ENCODE data around the gene LARP1. TPM values are rescaled to one million over a fixed set of nuclear protein-coding genes. Genes with fewer than 3 reads are reported as not detected.
"Not testable (repeated sequence)": the region's sequence is repeated elsewhere in the genome, so short reads cannot be mapped to it uniquely, and the experiment has no call there.

The LARP1 gene
- total and polyA plus RNA-seq, 9 of the 15 experiments (the other 6 are each of a cell fraction or from before 2014, with no cell fraction given): 22.6 to 300 (median 92.0) TPM

DNA sequence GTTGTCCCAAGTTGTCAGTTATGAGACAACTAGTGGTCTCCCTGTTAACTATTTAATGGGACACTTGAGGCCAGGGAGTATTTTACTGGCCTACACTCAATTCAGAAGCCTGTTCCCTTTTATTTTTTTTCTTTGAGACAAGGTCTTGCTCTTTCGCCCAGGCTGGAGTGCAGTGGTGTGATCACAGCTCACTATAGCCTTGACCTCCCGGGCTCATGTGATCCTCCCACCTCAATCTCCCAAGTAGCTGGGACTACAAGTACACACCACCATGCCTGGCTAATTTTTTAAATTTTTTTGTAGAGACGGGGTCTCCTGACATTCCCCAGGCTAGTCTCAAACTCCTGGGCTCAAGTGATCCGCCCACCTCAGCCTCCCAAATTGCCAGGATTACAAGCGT, 67.7 kb downstream of the LARP1 start:
- FAIRE-seq; in situ Hi-C loops (cut with MboI): not testable (repeated sequence)
- POLR2A ChIA-PET: interaction anchor here (0.6 to 1.1 kb wide), 2 partner anchors 18 to 206 kb away, joined by 3 to 5 read pairs; no protein-coding TSS in a partner anchor

DNA sequence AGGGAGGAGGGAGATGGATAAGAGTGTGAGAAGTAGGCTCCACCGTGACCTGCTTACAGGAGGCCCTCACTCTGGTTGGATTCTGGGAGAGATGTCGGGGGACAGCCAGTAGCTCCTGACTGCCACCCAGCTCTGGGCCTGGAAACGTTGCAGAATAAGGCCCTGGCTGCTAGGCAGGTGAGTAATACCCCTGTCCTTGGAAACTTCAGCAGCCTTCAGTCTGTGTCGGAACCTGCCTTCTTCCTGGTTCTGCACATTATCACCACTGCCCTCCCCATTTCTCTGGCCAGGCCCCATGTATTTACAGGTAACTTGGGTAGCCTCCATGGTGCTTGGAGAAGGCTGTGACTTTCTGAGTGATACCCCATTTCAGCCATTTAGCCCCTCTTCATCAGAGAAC, 68.4 kb downstream of the LARP1 start:
- WGBS (ENCODE audit: insufficient coverage, low coverage, missing lambda C conversion rate): 84% methylated on average over 4 of the region's 4 CpGs
- POLR2A ChIA-PET: interaction anchor here (0.6 kb wide), 1 partner anchor 33 kb away, joined by 5 read pairs; no protein-coding TSS in a partner anchor

More for the DNA sequence above, 67.7 kb downstream of the LARP1 start:
- Histone ChIP-seq H3K36me3 (ENCODE audit: control insufficient read depth, insufficient read depth, low read length) (peaks cover 77% of the 10 kb centered on the region), H3K4me1 (replicated peaks in 1 of 2; ENCODE audit: control insufficient read depth in 2 of 2, insufficient read depth in 2 of 2, low read length in 2 of 2) (peaks cover 10 to 14% of the 10 kb centered on the region in 2 experiments)
- H3K4me2 ChIP-seq (ENCODE audit: insufficient read depth, low read length); H3K9ac ChIP-seq (ENCODE audit: insufficient read depth in 1 of 2, low read depth in 2 of 2, low read length in 2 of 2); H4K20me1 ChIP-seq (replicated peaks; ENCODE audit: control insufficient read depth, insufficient read depth, low read length); H3K27ac ChIP-seq (ENCODE audit: extremely low read depth, low read depth, low read length); H3K9me1 ChIP-seq (ENCODE audit: control insufficient read depth, insufficient read depth, low read length); H3K27me3 ChIP-seq (ENCODE audit: control insufficient read depth in 2 of 2, insufficient read depth in 2 of 2, low read length in 2 of 2); H3K79me2 ChIP-seq (ENCODE audit: control insufficient read depth, insufficient read depth, low read length); ATAC-seq; H2AFZ ChIP-seq (ENCODE audit: low read depth, low read length); H3K9me3 ChIP-seq (replicated peaks; ENCODE audit: control insufficient read depth, insufficient read depth, low read depth, low read length); DNase-seq (ENCODE audit: extremely low read depth in 1 of 4, low spot score in 3 of 4); H3K4me3 ChIP-seq; intact Hi-C loops (cut with micrococcal nuclease); BruUV-seq (replicated peaks): not testable (repeated sequence)
- 77% methylated on average over 5 of the region's 5 CpGs for WGBS (ENCODE audit: insufficient coverage, low coverage, missing lambda C conversion rate)
- CTCF ChIA-PET (ENCODE audit: low intra/inter-chr PET ratio): interaction anchor here (0.6 kb wide), 1 partner anchor 167 kb away, joined by 3 read pairs; no protein-coding TSS in a partner anchor

More for the DNA sequence above, 68.4 kb downstream of the LARP1 start:
- no peak for FAIRE-seq
- intact Hi-C loops (cut with micrococcal nuclease) (no loop called here), in situ Hi-C loops (cut with MboI) (no loop called here)
- Histone ChIP-seq H3K27me3 (ENCODE audit: control insufficient read depth in 2 of 2, insufficient read depth in 2 of 2, low read length in 2 of 2) (no peaks in the 10 kb centered on the region), H3K4me3 (no peak overlapping the region), H3K9me3 (replicated peaks; ENCODE audit: control insufficient read depth, insufficient read depth, low read depth, low read length) (no peaks in the 10 kb centered on the region), H3K4me1 (replicated peaks in 1 of 2; ENCODE audit: control insufficient read depth in 2 of 2, insufficient read depth in 2 of 2, low read length in 2 of 2) (peaks cover 7% of the 10 kb centered on the region in 2 experiments), H4K20me1 (replicated peaks; ENCODE audit: control insufficient read depth, insufficient read depth, low read length) (peaks cover 3% of the 10 kb centered on the region; the same call in 1 of the 2 replicates), H3K36me3 (ENCODE audit: control insufficient read depth, insufficient read depth, low read length) (peaks cover 76% of the 10 kb centered on the region), H3K27ac (ENCODE audit: extremely low read depth, low read depth, low read length) (no peak overlapping the region), H3K79me2 (ENCODE audit: control insufficient read depth, insufficient read depth, low read length) (peaks cover 5% of the 10 kb centered on the region; the same call in 1 of the 3 replicates), H3K9ac (ENCODE audit: insufficient read depth in 1 of 2, low read depth in 2 of 2, low read length in 2 of 2) (0 out of 4 replicates have a peak overlapping the region, but pooled peaks of 1 of the 2 experiments have one; percentile 0), H2AFZ (ENCODE audit: low read depth, low read length) (no peak overlapping the region), H3K9me1 (ENCODE audit: control insufficient read depth, insufficient read depth, low read length) (peaks cover 3% of the 10 kb centered on the region), H3K4me2 (ENCODE audit: insufficient read depth, low read length) (no peak overlapping the region)
- no peak for ATAC-seq
- no peak for DNase-seq (ENCODE audit: extremely low read depth in 1 of 4, low spot score in 3 of 4)
- BruUV-seq (replicated peaks): no TSS peak
- CTCF ChIA-PET (ENCODE audit: low intra/inter-chr PET ratio): interaction anchor here (0.6 kb wide), 1 partner anchor 167 kb away, joined by 3 read pairs; no protein-coding TSS in a partner anchor
- no peak for TF ChIP-seq GTF2F1 (IDR thresholded peaks at IDR 0.05; ENCODE audit: low read depth, low read length)
- TF ChIP-seq ZNF778 (CRISPR knock-in tag; IDR thresholded peaks at IDR 0.05): no peak
- TF ChIP-seq ZNF696 (CRISPR knock-in tag; conservative IDR thresholded peaks at IDR 0.05): no peak
- TF ChIP-seq KDM1A (IDR thresholded peaks at IDR 0.05): no peak
- no peak for TF ChIP-seq HMGN3 (IDR thresholded peaks at IDR 0.05; ENCODE audit: borderline replicate concordance, extremely low read depth, insufficient read length, low read depth, low read length)
- no peak for TF ChIP-seq TGIF2 (CRISPR knock-in tag; IDR thresholded peaks at IDR 0.05)
- no peak for TF ChIP-seq ZNF184 (CRISPR knock-in tag; IDR thresholded peaks at IDR 0.05)
- no peak for TF ChIP-seq MTA1 (IDR thresholded peaks at IDR 0.05; ENCODE audit: borderline replicate concordance)
